Keratinocyte (primary cell): Measurements from ENCODE around the gene ENPP1. TPM values are rescaled to one million over a fixed set of nuclear protein-coding genes. Genes with fewer than 3 reads are reported as not detected.

ENCODE experiments used
- DNase-seq: peaks from one replicate; pipeline ENCODE4 v3.0.0-alpha.2; 2011; ENCODE audit warnings: low read depth, missing footprints, low spot score
- FAIRE-seq: peaks from 2 replicates; lab custom pipeline; 2011; peaks lifted over from hg19 to GRCh38; lab: Jason Lieb, UNC
- H2AFZ ChIP-seq: 2 replicates; pipeline ENCODE4 v1.6.0; 2012; ENCODE audit warnings: low read length, control low read depth, inconsistent platforms; ENCODE audit not compliant: control insufficient read depth
- H3K27ac ChIP-seq: 2 replicates; pipeline ENCODE4 v1.5.1; 2011; ENCODE audit warnings: low read length; ENCODE audit not compliant: control insufficient read depth, insufficient read depth
- H3K27me3 ChIP-seq: 3 replicates; pipeline ENCODE4 v1.6.0; 2011; ENCODE audit warnings: low read length; ENCODE audit not compliant: control insufficient read depth, insufficient read depth; ENCODE audit errors: extremely low read depth
- H3K36me3 ChIP-seq, 2 experiments: 2 replicates in 1 of 2; 3 replicates in 1 of 2; pipeline ENCODE4 v1.5.1; 2011; ENCODE audit warnings: low read length in 2 of 2, mild to moderate bottlenecking in 1 of 2; ENCODE audit not compliant: control insufficient read depth in 2 of 2, insufficient read depth in 2 of 2; ENCODE audit errors: extremely low read depth in 1 of 2
- H3K4me1 ChIP-seq: 3 replicates; pipeline ENCODE4 v1.5.1; 2011; ENCODE audit warnings: low read length; ENCODE audit not compliant: control insufficient read depth, insufficient read depth; ENCODE audit errors: extremely low read depth
- H3K4me2 ChIP-seq: 3 replicates; pipeline ENCODE4 v1.6.0; 2011; ENCODE audit warnings: low read depth, low read length; ENCODE audit not compliant: control insufficient read depth, insufficient read depth; ENCODE audit errors: extremely low read depth
- H3K4me3 ChIP-seq, 3 experiments: fragments of 200-600 bp in 1 of 3; sonication (generic) in 1 of 3; 2 replicates in 2 of 3; 3 replicates in 1 of 3; pipeline ENCODE4 v1.5.1; 2011 to 2016; ENCODE audit warnings: low read length in 3 of 3, mild to moderate bottlenecking in 3 of 3, control low read depth in 2 of 3, inconsistent platforms in 1 of 3, low read depth in 1 of 3, mixed read lengths in 1 of 3, mixed run types in 1 of 3, moderate library complexity in 1 of 3; ENCODE audit not compliant: control insufficient read depth in 2 of 3, insufficient read depth in 2 of 3; ENCODE audit errors: extremely low read depth in 1 of 3
- H3K79me2 ChIP-seq: 2 replicates; pipeline ENCODE4 v1.6.0; 2012; ENCODE audit warnings: low read length; ENCODE audit not compliant: control insufficient read depth, insufficient read depth
- H3K9ac ChIP-seq: 3 replicates; pipeline ENCODE4 v1.6.0; 2011; ENCODE audit warnings: low read length; ENCODE audit not compliant: control insufficient read depth, insufficient read depth; ENCODE audit errors: extremely low read depth
- H3K9me1 ChIP-seq: 3 replicates; pipeline ENCODE4 v1.6.0; 2011; ENCODE audit warnings: low read length; ENCODE audit not compliant: control insufficient read depth, insufficient read depth; ENCODE audit errors: extremely low read depth
- H3K9me3 ChIP-seq: 2 replicates; pipeline ENCODE4 v1.5.1; 2012; ENCODE audit warnings: low read depth, low read length; ENCODE audit not compliant: control insufficient read depth
- H4K20me1 ChIP-seq: 3 replicates; pipeline ENCODE4 v1.6.0; 2011; ENCODE audit warnings: low read length; ENCODE audit not compliant: control insufficient read depth, insufficient read depth; ENCODE audit errors: extremely low read depth
- EZH2 ChIP-seq: IDR thresholded peaks from one replicate; pipeline ENCODE4 v1.6.1; 2012; ENCODE audit warnings: inconsistent platforms, mild to moderate bottlenecking, low read length, moderate library complexity
- dilution Hi-C: fragments of 300-500 bp; cut with MboI; formaldehyde crosslinking; loops from one replicate; pipeline ENCODE4 v1.7.0; 2020; ENCODE audit warnings: low sequenced_read_pairs; ENCODE audit not compliant: extremely low pct_ligation_motif_present
- polyA plus RNA-seq, 5 experiments: library from polyadenylated mRNA; depleted of rRNA in 3 of 5; stranded (reverse) in 3 of 5; stranded (forward) in 1 of 5; unstranded in 1 of 5; fragments of >200 nt; gene quantifications; 1 replicate in 1 of 5; 2 replicates in 3 of 5; 3 replicates in 1 of 5; pipeline versions ENCODE4 v1.2.1 to v1.2.3, GENCODE V29; 2011 to 2012; ENCODE audit warnings: missing spikeins in 2 of 5, low read depth in 1 of 5, low replicate concordance in 1 of 5
- TF ChIP-seq, protein P1 (sequence below), 3 experiments: IDR thresholded peaks in 1 of 3; conservative IDR thresholded peaks in 1 of 3; optimal IDR thresholded peaks in 1 of 3; 2 replicates in 2 of 3; 3 replicates in 1 of 3; pipeline versions ENCODE3 to v1.5.1; 2011; ENCODE audit warnings: low read length in 3 of 3, mild to moderate bottlenecking in 3 of 3, moderate library complexity in 2 of 3, control low read depth in 1 of 3, inconsistent platforms in 1 of 3; ENCODE audit not compliant: insufficient read depth in 2 of 3; ENCODE audit errors: extremely low read depth in 1 of 3

ENPP1 gene
- polyA plus RNA-seq, 1 donor (not counting 4 experiments of a cell fraction or from before 2014, with no cell fraction given), result 0.34 TPM

DNA sequence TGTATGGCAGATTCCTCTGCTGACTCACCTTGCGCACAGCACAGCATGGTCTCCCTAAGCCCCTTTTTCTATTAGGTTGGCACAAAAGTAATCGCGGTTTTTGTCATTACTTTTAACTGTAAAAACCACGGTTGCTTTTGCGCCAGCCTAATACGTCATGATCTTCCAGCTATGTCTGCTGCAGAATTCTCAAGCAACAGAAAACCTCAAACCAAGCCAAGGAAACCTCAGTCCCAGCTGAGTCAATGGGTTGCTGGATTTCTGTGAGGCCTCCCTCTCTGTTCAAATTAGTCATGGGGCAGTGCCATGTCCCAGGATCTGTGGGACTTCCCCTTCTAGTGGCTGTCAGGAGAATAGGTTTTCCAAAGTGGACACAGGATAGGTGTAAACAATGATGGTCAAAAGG is 15.7 kb upstream of the ENPP1 start:
- H3K27ac ChIP-seq, result no peak overlapping the region
- dilution Hi-C loops, result no loop called here
- H3K36me3 ChIP-seq, result no peaks in the 10 kb centered on the region
- H3K9me1 ChIP-seq, result no peaks in the 10 kb centered on the region
- TF ChIP-seq, protein P1, sequence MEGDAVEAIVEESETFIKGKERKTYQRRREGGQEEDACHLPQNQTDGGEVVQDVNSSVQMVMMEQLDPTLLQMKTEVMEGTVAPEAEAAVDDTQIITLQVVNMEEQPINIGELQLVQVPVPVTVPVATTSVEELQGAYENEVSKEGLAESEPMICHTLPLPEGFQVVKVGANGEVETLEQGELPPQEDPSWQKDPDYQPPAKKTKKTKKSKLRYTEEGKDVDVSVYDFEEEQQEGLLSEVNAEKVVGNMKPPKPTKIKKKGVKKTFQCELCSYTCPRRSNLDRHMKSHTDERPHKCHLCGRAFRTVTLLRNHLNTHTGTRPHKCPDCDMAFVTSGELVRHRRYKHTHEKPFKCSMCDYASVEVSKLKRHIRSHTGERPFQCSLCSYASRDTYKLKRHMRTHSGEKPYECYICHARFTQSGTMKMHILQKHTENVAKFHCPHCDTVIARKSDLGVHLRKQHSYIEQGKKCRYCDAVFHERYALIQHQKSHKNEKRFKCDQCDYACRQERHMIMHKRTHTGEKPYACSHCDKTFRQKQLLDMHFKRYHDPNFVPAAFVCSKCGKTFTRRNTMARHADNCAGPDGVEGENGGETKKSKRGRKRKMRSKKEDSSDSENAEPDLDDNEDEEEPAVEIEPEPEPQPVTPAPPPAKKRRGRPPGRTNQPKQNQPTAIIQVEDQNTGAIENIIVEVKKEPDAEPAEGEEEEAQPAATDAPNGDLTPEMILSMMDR (optimal IDR thresholded peaks at IDR 0.05 in 1 of 3, IDR thresholded peaks at IDR 0.05 in 1 of 3, conservative IDR thresholded peaks at IDR 0.05 in 1 of 3; ENCODE audit: extremely low read depth in 1 of 3, insufficient read depth in 2 of 3, low read length in 3 of 3), result peak in 1 of 3 experiments; percentile 2
- no peak for TF ChIP-seq EZH2
- no peaks in the 10 kb centered on the region for H3K4me1 ChIP-seq
- no peak overlapping the region for H3K4me3 ChIP-seq
- no peak overlapping the region for H2AFZ ChIP-seq
- no peaks in the 10 kb centered on the region for H3K79me2 ChIP-seq
- FAIRE-seq, result no peak
- no peaks in the 10 kb centered on the region for H4K20me1 ChIP-seq
- no peaks in the 10 kb centered on the region for H3K9me3 ChIP-seq
- H3K4me2 ChIP-seq, result no peak overlapping the region
- H3K9ac ChIP-seq, result no peak overlapping the region
- no peaks in the 10 kb centered on the region for H3K27me3 ChIP-seq
- DNase-seq, result no peak

DNA sequence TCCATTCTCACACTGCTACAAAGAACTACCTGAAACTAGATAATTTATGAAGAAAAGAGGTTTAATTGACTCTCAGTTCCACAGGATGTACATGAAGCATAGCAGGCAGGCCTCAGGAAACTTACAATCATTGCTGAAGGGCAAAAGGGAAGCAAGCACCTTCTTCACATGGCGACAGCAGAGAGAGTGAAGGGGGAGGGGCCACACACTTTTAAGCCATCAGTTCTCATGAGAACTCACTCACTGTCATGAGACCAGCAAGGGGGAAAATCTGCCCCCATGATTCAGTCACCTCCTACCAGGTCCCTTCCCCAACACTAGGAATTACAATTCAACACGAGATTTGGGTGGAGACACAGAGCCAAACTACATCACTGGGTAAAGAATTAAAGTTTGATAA is 12.5 kb upstream of the ENPP1 start:
- H3K27me3 ChIP-seq, result no peaks in the 10 kb centered on the region
- H3K4me2 ChIP-seq, result no peak overlapping the region
- H3K4me1 ChIP-seq, result no peaks in the 10 kb centered on the region
- no peaks in the 10 kb centered on the region for H3K9me3 ChIP-seq
- H3K9ac ChIP-seq, result no peak overlapping the region
- TF ChIP-seq EZH2, result no peak
- TF ChIP-seq, protein P1 (optimal IDR thresholded peaks at IDR 0.05 in 1 of 3, IDR thresholded peaks at IDR 0.05 in 1 of 3, conservative IDR thresholded peaks at IDR 0.05 in 1 of 3; ENCODE audit: extremely low read depth in 1 of 3, insufficient read depth in 2 of 3, low read length in 3 of 3), result no peak
- H4K20me1 ChIP-seq, result no peaks in the 10 kb centered on the region
- H3K79me2 ChIP-seq, result no peaks in the 10 kb centered on the region
- no peak overlapping the region for H3K27ac ChIP-seq
- FAIRE-seq (no peak), DNase-seq (no peak)
- no peak overlapping the region for H3K4me3 ChIP-seq
- H3K36me3 ChIP-seq, result no peaks in the 10 kb centered on the region
- H3K9me1 ChIP-seq, result no peaks in the 10 kb centered on the region
- dilution Hi-C loops, result no loop called here
- H2AFZ ChIP-seq, result no peak overlapping the region
